ENCODE data around the gene CD300E.
"Not testable (repeated sequence)": the region's sequence is repeated elsewhere in the genome, so short reads cannot be mapped to it uniquely, and the experiment has no call there.

CD300E gene

GRCh38 chr17:74623693-74624093 is at the start of gene CD300E:
CD300E (minus strand) TSS chr17:74623738; CDS start chr17:74623621, 117 bp downstream.
- DNase-seq: no peak

- DNase-seq: peak; percentile 53 to 60
Observed at GRCh38 chr17:74671031-74671771, 47.7 kb upstream of the CD300E start.

- DNase-seq: no peak
Observed at GRCh38 chr17:74670329-74670728, 46.8 kb upstream of the CD300E start.

GRCh38 chr17:74663561-74663960 is 40.0 kb upstream of the CD300E start:
- no peak for DNase-seq

GRCh38 chr17:74659889-74660288 is 36.4 kb upstream of the CD300E start:
- no peak for DNase-seq

GRCh38 chr17:74658620-74659019 is 35.1 kb upstream of the CD300E start:
- DNase-seq: no peak

GRCh38 chr17:74654742-74655141 is 31.2 kb upstream of the CD300E start:
- no peak for DNase-seq

- DNase-seq: no peak
Observed at GRCh38 chr17:74652020-74652419, 28.5 kb upstream of the CD300E start.

GRCh38 chr17:74649909-74650308 is 26.4 kb upstream of the CD300E start:
- DNase-seq: no peak

GRCh38 chr17:74647871-74648672 is 24.5 kb upstream of the CD300E start:
- no peak for DNase-seq

GRCh38 chr17:74646231-74646630 is 22.7 kb upstream of the CD300E start:
- peak in 1 of 2 donors; percentile 34 for DNase-seq

GRCh38 chr17:74645010-74645409 is 21.5 kb upstream of the CD300E start:
- no peak for DNase-seq

- no peak for DNase-seq
Observed at GRCh38 chr17:74644419-74644818, 20.9 kb upstream of the CD300E start.

GRCh38 chr17:74643826-74644225 is 20.3 kb upstream of the CD300E start:
- DNase-seq: no peak

- no peak for DNase-seq
Observed at GRCh38 chr17:74642995-74643394, 19.5 kb upstream of the CD300E start.

- no peak for DNase-seq
Observed at GRCh38 chr17:74642556-74642955, 19.0 kb upstream of the CD300E start.

- no peak for DNase-seq
Observed at GRCh38 chr17:74641958-74642298, 18.4 kb upstream of the CD300E start.

GRCh38 chr17:74641224-74641957 is 17.9 kb upstream of the CD300E start:
- peak in 1 of 2 donors; percentile 13 for DNase-seq

- peak; percentile 52 to 59 for DNase-seq
Observed at GRCh38 chr17:74639704-74640151, 16.2 kb upstream of the CD300E start.

GRCh38 chr17:74637926-74638325 is 14.4 kb upstream of the CD300E start:
- DNase-seq: no peak

- no peak for DNase-seq
Observed at GRCh38 chr17:74637265-74637664, 13.7 kb upstream of the CD300E start.

- DNase-seq: not testable (repeated sequence)
Observed at GRCh38 chr17:74636541-74637085, 13.1 kb upstream of the CD300E start.

- DNase-seq: no peak
Observed at GRCh38 chr17:74635418-74635817, 11.9 kb upstream of the CD300E start.

Data from bone marrow (tissue), 2 donors.